T-helper 2 cell treated with Interferon-gamma antibody and Interleukin-4, amounts not matched to agents 100 ng/mL and 5 ng/mL, for 36 hours (primary cell): Measurements from ENCODE around the gene MAP1LC3A. TPM values are rescaled to one million over a fixed set of nuclear protein-coding genes. Genes with fewer than 3 reads are reported as not detected.

Experiments used
- intact Hi-C: fragments of 100-400 bp; cut with micrococcal nuclease; formaldehyde crosslinking; loops from one replicate; pipeline ENCODE4 v1.15.1; 2023
- total RNA-seq: library from RNA; stranded (reverse); gene quantifications from 2 replicates; pipeline ENCODE4 v1.2.3, GENCODE V29; 2022

Gene MAP1LC3A
- total RNA-seq, 1 donor from 2014 or later, result 2.7 TPM

GRCh38 chr20:34546751-34547181, 11.8 kb upstream of the MAP1LC3A start:
- intact Hi-C loops, result no loop called here

- intact Hi-C loops, result no loop called here
These were observed 10.5 kb upstream of the MAP1LC3A start for GRCh38 chr20:34547844-34548613.

GRCh38 chr20:34549291-34549928, 9.1 kb upstream of the MAP1LC3A start:
- intact Hi-C loops, result no loop called here

- intact Hi-C loops, result no loop called here
These were observed 8.6 kb upstream of the MAP1LC3A start for GRCh38 chr20:34549929-34550305.

- intact Hi-C loops, result no loop called here
These were observed 5.9 kb upstream of the MAP1LC3A start for GRCh38 chr20:34552569-34552968.

DNA sequence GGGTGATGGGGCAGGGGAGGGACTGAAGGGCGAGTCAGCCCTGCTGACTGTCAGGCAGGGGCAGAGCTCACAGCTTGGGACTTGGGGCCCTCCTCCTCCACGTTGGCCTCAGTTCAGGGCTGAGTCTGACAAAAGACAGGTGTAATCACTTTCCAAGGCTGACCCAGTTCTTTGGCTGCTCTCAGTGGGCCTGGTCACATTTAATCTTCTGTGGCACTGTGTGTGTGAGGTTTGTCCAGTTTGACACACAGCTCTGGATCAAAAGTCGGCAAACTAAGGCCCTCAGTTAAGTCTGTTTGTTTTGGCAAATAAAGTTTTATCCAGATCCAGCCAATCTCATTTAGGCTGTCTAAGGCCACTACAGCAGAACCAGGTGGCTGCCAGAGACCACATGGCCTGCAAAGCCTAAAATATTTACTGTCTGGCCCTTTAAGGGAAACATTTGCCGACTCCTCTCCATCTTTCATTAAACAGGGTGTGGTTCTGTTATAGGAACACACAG, 5.1 kb upstream of the MAP1LC3A start:
- intact Hi-C loops, result no loop called here

DNA sequence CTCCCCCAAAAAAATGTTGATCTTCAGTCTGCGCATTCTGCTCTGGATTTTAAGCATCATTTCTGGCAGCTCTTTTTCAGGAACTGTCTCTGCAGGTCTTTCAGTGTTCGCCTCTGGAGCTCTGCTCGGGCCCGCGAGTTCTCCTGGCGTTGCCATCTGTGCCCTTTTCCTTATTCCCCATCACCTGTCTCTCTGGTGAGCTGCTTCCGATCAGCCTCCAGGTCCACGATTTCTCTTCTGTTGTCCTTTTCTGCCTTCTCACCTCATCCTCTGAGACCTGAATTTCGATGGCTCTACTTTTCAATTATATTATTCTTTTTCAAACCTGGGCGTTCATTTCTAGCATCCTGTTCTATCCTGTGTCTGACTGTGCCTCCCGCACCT, 590 bp upstream of the MAP1LC3A start:
- intact Hi-C loops, result loop anchor here (1.0 to 2.0 kb wide), 4 partner anchors 119 to 255 kb away; partner anchors contain the start of genes AHCY and PIGU

DNA sequence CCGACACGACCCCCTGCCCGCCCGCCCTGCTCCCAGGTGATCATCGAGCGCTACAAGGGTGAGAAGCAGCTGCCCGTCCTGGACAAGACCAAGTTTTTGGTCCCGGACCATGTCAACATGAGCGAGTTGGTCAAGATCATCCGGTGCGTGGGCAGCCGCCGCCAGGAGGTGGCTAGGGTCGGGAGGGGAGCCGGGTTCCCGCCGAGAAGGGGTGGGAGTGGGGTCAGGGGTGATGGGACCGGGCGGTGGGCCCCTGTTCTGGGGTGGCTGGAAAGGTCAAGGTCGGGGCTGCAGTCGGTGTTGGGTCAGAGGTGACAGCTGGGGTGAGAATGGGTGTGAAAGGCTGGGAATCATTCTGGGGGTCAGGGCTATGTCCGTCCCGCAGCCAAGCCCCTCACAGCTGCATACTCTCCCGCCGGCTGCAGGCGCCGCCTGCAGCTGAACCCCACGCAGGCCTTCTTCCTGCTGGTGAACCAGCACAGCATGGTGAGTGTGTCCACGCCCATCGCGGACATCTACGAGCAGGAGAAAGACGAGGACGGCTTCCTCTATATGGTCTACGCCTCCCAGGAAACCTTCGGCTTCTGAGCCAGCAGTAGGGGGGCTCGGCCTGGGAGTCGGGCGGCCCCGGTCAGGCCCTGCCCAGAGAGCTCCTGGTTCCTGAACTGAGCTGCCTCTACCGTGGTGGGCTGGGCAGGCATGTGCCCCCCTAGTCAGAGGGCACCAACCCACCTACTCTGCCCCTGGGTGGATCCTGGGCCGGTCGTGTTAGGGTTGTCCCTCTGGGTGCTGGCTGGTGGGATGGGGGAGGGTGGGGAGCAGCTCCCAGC, 1.0 kb downstream of the MAP1LC3A start:
- intact Hi-C loops, result loop anchor here (2.0 kb wide), 1 partner anchor 149 kb away; no protein-coding TSS in a partner anchor

DNA sequence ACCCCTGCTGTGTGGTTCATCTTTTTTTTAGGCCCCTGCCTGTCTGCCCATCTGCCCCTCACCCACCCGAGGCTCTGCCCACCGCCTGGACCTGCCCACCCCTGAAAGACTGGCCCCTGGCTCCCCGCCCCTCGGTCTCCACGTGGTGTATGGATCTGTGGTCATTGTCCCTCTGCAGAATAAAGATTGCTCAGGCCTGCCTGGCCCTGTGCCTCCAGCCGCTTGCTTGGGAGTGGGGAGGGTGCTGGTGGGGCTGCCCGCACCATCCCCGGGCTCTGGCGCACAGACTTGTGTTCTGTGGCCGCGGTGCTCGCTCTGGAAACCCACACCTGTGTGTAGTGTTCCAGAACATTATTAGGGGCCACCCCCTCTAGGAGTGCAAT, 1.6 kb downstream of the MAP1LC3A start:
- intact Hi-C loops, result no loop called here

- intact Hi-C loops, result no loop called here
These were observed 2.1 kb downstream of the MAP1LC3A start for GRCh38 chr20:34560614-34561013.

DNA sequence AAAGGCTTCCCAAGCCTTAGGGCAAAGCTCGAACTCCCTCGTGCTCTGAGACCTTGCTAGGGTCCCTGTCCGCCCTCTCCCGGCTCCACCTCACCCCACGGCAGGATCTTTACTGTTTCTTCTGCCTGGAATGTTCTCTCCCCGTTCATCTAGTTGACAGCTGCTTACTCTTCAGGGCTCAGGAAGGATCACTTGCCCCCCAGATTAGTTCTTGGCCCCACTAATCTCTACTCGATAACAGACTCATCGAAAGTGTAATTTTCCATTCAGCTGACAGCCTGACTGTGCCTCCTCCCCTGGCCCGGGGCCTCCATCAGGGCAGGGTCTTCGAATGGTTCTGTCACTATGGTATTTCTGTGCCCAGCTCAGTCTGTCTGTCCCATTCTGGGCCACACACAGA, 3.1 kb downstream of the MAP1LC3A start:
- intact Hi-C loops, result no loop called here

GRCh38 chr20:34562641-34563040, 4.1 kb downstream of the MAP1LC3A start:
- intact Hi-C loops, result no loop called here

DNA sequence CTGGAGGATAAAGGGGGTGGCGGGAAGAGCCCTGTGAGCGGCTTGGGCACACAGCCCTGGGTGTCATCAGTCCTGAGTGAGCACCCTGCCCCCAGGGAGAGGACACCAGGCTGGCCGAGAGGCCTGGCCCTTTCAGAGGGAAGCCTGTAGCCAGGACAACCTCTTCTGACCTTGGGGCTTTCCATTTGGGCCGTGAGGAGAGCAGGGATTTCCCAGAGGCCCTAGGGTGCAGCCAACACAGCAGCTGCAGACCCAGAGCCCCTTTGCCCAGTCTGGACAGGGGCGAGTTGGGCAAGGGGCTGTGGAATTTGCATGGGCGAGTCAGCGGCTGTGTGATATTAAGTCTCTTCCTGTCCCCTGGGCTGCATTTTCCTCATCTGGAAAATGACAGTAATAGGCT, 6.3 kb downstream of the MAP1LC3A start:
- intact Hi-C loops, result no loop called here

- intact Hi-C loops, result no loop called here
These were observed 8.7 kb downstream of the MAP1LC3A start for GRCh38 chr20:34566978-34567891.

DNA sequence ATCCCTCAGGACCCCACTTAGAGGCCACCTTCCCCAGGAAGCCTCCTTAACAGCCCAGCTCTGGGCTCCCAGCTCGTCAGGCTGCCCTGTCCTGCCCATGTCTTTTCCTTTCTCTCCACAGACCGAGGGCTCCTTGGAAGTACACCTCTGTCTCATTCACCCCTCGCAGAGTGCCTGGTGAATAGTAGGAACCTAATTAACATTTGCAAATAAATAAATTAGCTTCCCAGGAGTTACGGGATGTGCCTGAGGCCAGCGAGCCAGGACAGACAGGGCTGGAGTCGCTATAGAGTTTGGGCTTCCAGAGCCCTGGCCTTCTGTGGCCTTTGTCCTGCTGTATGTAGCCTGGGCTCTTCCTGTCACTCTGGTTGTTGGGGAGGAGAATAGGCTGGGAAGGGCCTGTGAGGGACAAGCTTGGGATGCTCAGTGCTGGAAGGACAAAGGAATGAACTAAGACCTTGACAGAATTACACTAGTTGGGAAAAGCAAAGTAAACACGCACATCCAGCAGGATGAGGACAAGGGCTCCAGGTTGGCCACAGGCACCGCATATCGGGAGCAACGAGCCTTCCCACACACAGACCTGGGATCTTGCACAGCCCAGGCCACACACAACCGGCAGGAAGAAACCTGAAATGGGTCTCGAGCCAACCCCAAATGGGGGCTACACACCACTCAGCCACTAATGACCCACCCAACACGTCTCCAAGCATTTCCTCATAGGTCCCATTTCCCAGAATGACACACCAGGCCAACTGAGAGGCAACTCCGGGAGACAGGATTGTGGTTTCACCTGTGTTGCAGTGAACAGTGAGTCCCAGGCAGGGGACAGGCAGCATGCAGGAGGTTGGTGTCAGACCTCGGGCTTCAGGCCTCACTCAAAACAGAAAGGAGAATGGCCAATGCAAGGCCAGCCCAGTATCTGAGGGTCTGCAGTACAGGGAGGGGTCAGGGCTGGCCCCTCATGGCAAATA, 9.7 kb downstream of the MAP1LC3A start:
- intact Hi-C loops, result no loop called here

GRCh38 chr20:34569598-34569997, 11.1 kb downstream of the MAP1LC3A start:
- intact Hi-C loops, result no loop called here

DNA sequence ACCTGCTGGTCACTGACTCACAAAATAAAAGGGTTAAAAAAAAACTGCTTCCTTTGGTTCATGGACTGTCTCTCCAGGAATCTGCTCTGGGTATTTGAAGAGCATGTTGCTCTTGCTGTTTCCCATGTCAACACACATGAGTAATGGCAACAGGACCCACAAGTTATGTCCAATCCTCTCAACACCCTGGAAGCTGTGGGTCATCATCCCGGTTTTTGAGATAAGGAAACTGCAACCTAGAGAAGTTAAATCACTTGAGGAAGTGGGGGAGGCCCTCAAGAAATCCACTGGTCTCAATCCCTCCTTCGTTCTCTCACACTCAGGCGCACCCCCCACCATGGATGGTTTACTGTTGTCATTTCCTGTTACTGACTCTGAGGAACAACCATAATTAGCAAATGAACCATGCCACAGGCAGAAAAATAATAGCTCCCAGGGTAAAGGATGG, 12.4 kb downstream of the MAP1LC3A start:
- intact Hi-C loops, result no loop called here

- intact Hi-C loops, result no loop called here
These were observed 13.2 kb downstream of the MAP1LC3A start for GRCh38 chr20:34571753-34572152.

GRCh38 chr20:34573541-34574300, 15.2 kb downstream of the MAP1LC3A start:
- intact Hi-C loops, result no loop called here
